GM12878 (cell line): ENCODE measurements around the gene MOK. TPM values are rescaled to one million over a fixed set of nuclear protein-coding genes. Genes with fewer than 3 reads are reported as not detected.
"Not testable (repeated sequence)": the region's sequence is repeated elsewhere in the genome, so short reads cannot be mapped to it uniquely, and the experiment has no call there.

ENCODE experiments used
- ATAC-seq: fragments of 200-7000 bp; cut with Tn5 transposase; 3 replicates; pipeline ENCODE4 v1.9.1; 2020; ENCODE audit warnings: mild to moderate bottlenecking, moderate library complexity
- BruUV-seq: library from RNA; stranded (reverse); fragments of 400-500 nt; replicated peaks from 2 replicates; lab custom pipeline; 2021; lab: Mats Ljungman, UMichigan
- CTCF ChIA-PET: fragments of 300-600 bp; sonication (Branson Sonifier 250); formaldehyde crosslinking; extraction: SDS; loops from one replicate; lab custom pipeline; 2021; ENCODE audit warnings: inconsistent platforms; lab: Yijun Ruan, JAX
- POLR2A ChIA-PET: fragments of 350-600 bp; formaldehyde crosslinking; extraction: SDS; loops from one replicate; lab custom pipeline; 2021; ENCODE audit warnings: inconsistent platforms; lab: Charles Lee
- RAD21 ChIA-PET: fragments of 300-600 bp; sonication (Branson Sonifier 250); formaldehyde crosslinking; loops from one replicate; lab custom pipeline; 2023; ENCODE audit warnings: antibody characterized with exemption; ENCODE audit not compliant: unreplicated experiment; lab: Charles Lee
- SMC1A ChIA-PET: fragments of 300-600 bp; sonication (Branson Sonifier 250); formaldehyde crosslinking; loops from one replicate; lab custom pipeline; 2023; ENCODE audit not compliant: unreplicated experiment, uncharacterized antibody; lab: Charles Lee
- DNase-seq: peaks from one replicate; pipeline ENCODE4 v3.0.0-alpha.2; 2011; ENCODE audit warnings: low read depth, low spot score
- FAIRE-seq: peaks from 3 replicates; lab custom pipeline; 2011; peaks lifted over from hg19 to GRCh38; lab: Jason Lieb, UNC
- H2AFZ ChIP-seq: 2 replicates; pipeline ENCODE4 v1.6.0; 2011; ENCODE audit warnings: low read depth, low read length, control low read depth; ENCODE audit not compliant: control insufficient read depth
- H3K27ac ChIP-seq: 2 replicates; pipeline ENCODE4 v1.5.1; 2011; ENCODE audit warnings: control low read depth; ENCODE audit not compliant: control insufficient read depth, insufficient read depth
- H3K27me3 ChIP-seq, 2 experiments: replicated peaks in 1 of 2; 2 replicates each; pipeline versions ENCODE4 v1.6.0 to v1.6.1; 2011; ENCODE audit warnings: low read length in 1 of 2; ENCODE audit not compliant: control insufficient read depth in 2 of 2, insufficient read depth in 2 of 2
- H3K36me3 ChIP-seq, 2 experiments: 2 replicates each; pipeline ENCODE4 v1.5.1; 2011; ENCODE audit warnings: low read length in 1 of 2; ENCODE audit not compliant: control insufficient read depth in 2 of 2, insufficient read depth in 2 of 2
- H3K4me1 ChIP-seq: 2 replicates; pipeline ENCODE4 v1.6.1; 2011; ENCODE audit warnings: mild to moderate bottlenecking, low read length, moderate library complexity, mixed read lengths; ENCODE audit not compliant: control insufficient read depth, insufficient read depth
- H3K4me2 ChIP-seq: 2 replicates; pipeline ENCODE4 v1.6.0; 2011; ENCODE audit warnings: control low read depth; ENCODE audit not compliant: control insufficient read depth, insufficient read depth
- H3K4me3 ChIP-seq: fragments of 200-600 bp; sonication (generic); 2 replicates; pipeline ENCODE4 v1.5.1; 2016
- H3K79me2 ChIP-seq: 2 replicates; pipeline ENCODE4 v1.6.0; 2011; ENCODE audit warnings: low read length; ENCODE audit not compliant: control insufficient read depth, insufficient read depth
- H3K9ac ChIP-seq: 2 replicates; pipeline ENCODE4 v1.8.0; 2011; ENCODE audit warnings: low read length, control low read depth, mixed read lengths; ENCODE audit not compliant: control insufficient read depth, insufficient read depth
- H3K9me3 ChIP-seq: replicated peaks from 3 replicates; pipeline ENCODE4 v1.5.1; 2011; ENCODE audit warnings: mild to moderate bottlenecking, low read length; ENCODE audit not compliant: control insufficient read depth, insufficient read depth
- H4K20me1 ChIP-seq: 2 replicates; pipeline ENCODE4 v1.6.0; 2011; ENCODE audit not compliant: control insufficient read depth, insufficient read depth
- FOXM1 ChIP-seq: IDR thresholded peaks from 2 replicates; pipeline ENCODE4 v1.6.1; 2012; ENCODE audit warnings: low read depth, mild to moderate bottlenecking, inconsistent platforms, low read length, moderate library complexity
- IKZF2 ChIP-seq, 2 experiments: fragments of 450-650 bp; IDR thresholded peaks; 2 replicates each; pipeline ENCODE4 v1.6.1; 2017; ENCODE audit warnings: mild to moderate bottlenecking in 2 of 2, moderate library complexity in 2 of 2
- MYC ChIP-seq: IDR thresholded peaks from 2 replicates; pipeline ENCODE4 v1.6.1; 2011; ENCODE audit warnings: mild to moderate bottlenecking, low read length, moderate library complexity, inconsistent platforms; ENCODE audit not compliant: insufficient read depth, insufficient replicate concordance, insufficient read length, severe bottlenecking
- POLR2A ChIP-seq: IDR thresholded peaks from 2 replicates; pipeline ENCODE4 v1.6.1; 2011; ENCODE audit warnings: low read depth, mild to moderate bottlenecking, low read length
- RBBP5 ChIP-seq: fragments of 200-600 bp; sonication (generic); conservative IDR thresholded peaks from 2 replicates; pipeline ENCODE4 v1.6.1; 2016
- YY1 ChIP-seq: IDR thresholded peaks from 2 replicates; pipeline ENCODE4 v1.6.1; 2011; ENCODE audit warnings: low read depth, mild to moderate bottlenecking, low read length
- ZSCAN29 ChIP-seq: fragments of 450-650 bp; IDR thresholded peaks from 2 replicates; pipeline ENCODE4 v1.6.1; 2017; ENCODE audit warnings: mild to moderate bottlenecking, moderate library complexity
- WGBS: methylation state at CpG from one replicate; pipeline ENCODE4 v1.1.6; 2016; ENCODE audit warnings: low lambda C conversion rate; ENCODE audit not compliant: insufficient replicate concordance, insufficient coverage; ENCODE audit errors: missing lambda C conversion rate; 5-methylcytosine and 5-hydroxymethylcytosine counted together
- in situ Hi-C: fragments of 300-500 bp; cut with MboI; formaldehyde crosslinking; loops from 9 replicates; pipeline ENCODE4 v1.14.3; 2018; ENCODE audit warnings: mixed read lengths
- intact Hi-C: fragments of 100-400 bp; cut with micrococcal nuclease; formaldehyde crosslinking; loops from one replicate; pipeline ENCODE4 v1.14.2; 2022; ENCODE audit not compliant: unreplicated experiment
- polyA plus RNA-seq, 11 experiments: library from polyadenylated mRNA; depleted of rRNA in 4 of 11; unstranded in 6 of 11; stranded (reverse) in 5 of 11; fragments of >200 nt; fragmentation: Nextera tagmentation in 4 of 11; fragmentation: Illumina TruSeq in 1 of 11; extraction: Ambion mirVana in 4 of 11; extraction: Trizol in 1 of 11; gene quantifications; 1 replicate in 1 of 11; 2 replicates in 10 of 11; pipeline versions ENCODE4 v1.2.1 to v1.2.3, GENCODE V29; 2011 to 2016; ENCODE audit warnings: inconsistent platforms in 2 of 11, missing spikeins in 2 of 11, low read depth in 1 of 11
- total RNA-seq, 4 experiments: library from RNA; depleted of rRNA in 3 of 4; stranded (reverse); fragments of >200 nt in 3 of 4; fragmentation: Illumina TruSeq in 1 of 4; extraction: Trizol in 1 of 4; gene quantifications; 2 replicates each; pipeline versions ENCODE4 v1.2.1 to v1.2.3, GENCODE V29; 2013 to 2021
- TF ChIP-seq, protein P1 (sequence below): fragments of 150-350 bp; IDR thresholded peaks from 2 replicates; pipeline ENCODE4 v1.6.1; 2014; ENCODE audit warnings: mild to moderate bottlenecking, low read depth, low read length

MOK gene
- total and polyA plus RNA-seq, 10 of the 15 experiments (the other 5 are each of a cell fraction or from before 2014, with no cell fraction given) = 0.10 to 3.0 (median 1.4) TPM

DNA sequence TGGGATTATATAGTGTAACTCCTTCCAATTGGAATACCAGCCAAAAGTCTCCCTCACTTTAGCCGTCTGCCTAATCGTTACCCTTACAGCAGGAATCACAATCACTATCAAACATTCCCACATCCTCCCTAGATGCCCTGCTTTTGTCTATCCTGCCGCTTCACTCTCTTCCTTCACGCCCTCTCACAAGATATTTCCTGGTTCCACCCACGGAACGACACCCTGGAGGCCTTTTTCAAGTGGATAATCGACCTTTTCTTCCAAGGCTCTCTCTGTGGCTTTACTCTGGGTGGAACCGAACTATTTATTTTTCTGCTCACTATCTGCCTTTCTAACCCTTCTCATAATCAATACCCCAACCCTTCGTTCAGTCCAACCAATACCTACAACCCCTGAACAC lies 58.9 kb downstream of the MOK start:
- ATAC-seq (no peak), DNase-seq (no peak), FAIRE-seq (no peak)
- WGBS = 32% methylated on average over 9 of the region's 9 CpGs
- BruUV-seq = no TSS peak
- Histone ChIP-seq H3K4me2 (no peak overlapping the region), H3K9me3 (no peaks in the 10 kb centered on the region; the same call in 2 of the 3 replicates), H3K36me3 (no peaks in the 10 kb centered on the region), H4K20me1 (no peaks in the 10 kb centered on the region), H3K27me3 (no peaks in the 10 kb centered on the region), H2AFZ (no peak overlapping the region), H3K4me3 (no peak overlapping the region), H3K27ac (no peak overlapping the region), H3K79me2 (no peaks in the 10 kb centered on the region), H3K4me1 (no peaks in the 10 kb centered on the region), H3K9ac (no peak overlapping the region)
- intact Hi-C loops (no loop called here), in situ Hi-C loops (no loop called here)
- RAD21 ChIA-PET = no interaction called here
- POLR2A ChIA-PET = no interaction called here
- CTCF ChIA-PET = no interaction called here
- TF ChIP-seq MYC (no peak), ZSCAN29 (no peak), YY1 (no peak), POLR2A (no peak), FOXM1 (no peak), RBBP5 (no peak), IKZF2 (IDR thresholded peaks at IDR 0.05) (no peak)
- TF ChIP-seq, protein P1, sequence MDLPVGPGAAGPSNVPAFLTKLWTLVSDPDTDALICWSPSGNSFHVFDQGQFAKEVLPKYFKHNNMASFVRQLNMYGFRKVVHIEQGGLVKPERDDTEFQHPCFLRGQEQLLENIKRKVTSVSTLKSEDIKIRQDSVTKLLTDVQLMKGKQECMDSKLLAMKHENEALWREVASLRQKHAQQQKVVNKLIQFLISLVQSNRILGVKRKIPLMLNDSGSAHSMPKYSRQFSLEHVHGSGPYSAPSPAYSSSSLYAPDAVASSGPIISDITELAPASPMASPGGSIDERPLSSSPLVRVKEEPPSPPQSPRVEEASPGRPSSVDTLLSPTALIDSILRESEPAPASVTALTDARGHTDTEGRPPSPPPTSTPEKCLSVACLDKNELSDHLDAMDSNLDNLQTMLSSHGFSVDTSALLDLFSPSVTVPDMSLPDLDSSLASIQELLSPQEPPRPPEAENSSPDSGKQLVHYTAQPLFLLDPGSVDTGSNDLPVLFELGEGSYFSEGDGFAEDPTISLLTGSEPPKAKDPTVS = no peak
- SMC1A ChIA-PET = no interaction called here

DNA sequence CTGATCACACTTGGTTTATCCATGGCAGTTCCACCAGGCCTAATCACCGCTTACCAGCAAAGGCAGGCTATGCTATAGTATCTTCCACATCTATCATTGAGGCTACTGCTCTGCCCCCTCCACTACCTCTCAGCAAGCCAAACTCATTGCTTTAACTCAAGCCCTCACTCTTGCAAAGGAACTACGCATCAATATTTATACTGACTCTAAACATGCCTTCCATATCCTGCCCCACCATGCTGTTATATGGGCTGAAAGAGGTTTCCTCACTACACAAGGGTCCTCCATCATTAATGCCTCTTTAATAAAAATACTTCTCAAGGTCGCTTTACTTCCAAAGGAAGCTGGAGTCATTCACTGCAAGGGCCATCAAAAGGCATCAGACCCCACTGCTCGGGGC lies 61.2 kb downstream of the MOK start:
- H3K27ac ChIP-seq, ATAC-seq, FAIRE-seq, H3K4me3 ChIP-seq, BruUV-seq, H4K20me1 ChIP-seq, H3K79me2 ChIP-seq, H3K4me2 ChIP-seq, H3K36me3 ChIP-seq, DNase-seq, in situ Hi-C loops, H3K4me1 ChIP-seq, H2AFZ ChIP-seq, H3K9me3 ChIP-seq, H3K9ac ChIP-seq, intact Hi-C loops, H3K27me3 ChIP-seq, SMC1A ChIA-PET, CTCF ChIA-PET, RAD21 ChIA-PET, POLR2A ChIA-PET: not testable (repeated sequence)
- WGBS = 58% methylated on average over 4 of the region's 4 CpGs
